GM12878 (cell line): Measurements from ENCODE around the gene HDAC7. TPM values are rescaled to one million over a fixed set of nuclear protein-coding genes. Genes with fewer than 3 reads are reported as not detected.

Experiments
- ATAC-seq: fragments of 200-7000 bp; cut with Tn5 transposase; 3 replicates; pipeline ENCODE4 v1.9.1; 2020; ENCODE audit warnings: mild to moderate bottlenecking, moderate library complexity
- BruUV-seq: library from RNA; stranded (reverse); fragments of 400-500 nt; replicated peaks from 2 replicates; lab custom pipeline; 2021; lab: Mats Ljungman, UMichigan
- CTCF ChIA-PET: fragments of 300-600 bp; sonication (Branson Sonifier 250); formaldehyde crosslinking; extraction: SDS; loops from one replicate; lab custom pipeline; 2021; ENCODE audit warnings: inconsistent platforms; lab: Yijun Ruan, JAX
- POLR2A ChIA-PET: fragments of 350-600 bp; formaldehyde crosslinking; extraction: SDS; loops from one replicate; lab custom pipeline; 2021; ENCODE audit warnings: inconsistent platforms; lab: Charles Lee
- RAD21 ChIA-PET: fragments of 300-600 bp; sonication (Branson Sonifier 250); formaldehyde crosslinking; loops from one replicate; lab custom pipeline; 2023; ENCODE audit warnings: antibody characterized with exemption; ENCODE audit not compliant: unreplicated experiment; lab: Charles Lee
- SMC1A ChIA-PET: fragments of 300-600 bp; sonication (Branson Sonifier 250); formaldehyde crosslinking; loops from one replicate; lab custom pipeline; 2023; ENCODE audit not compliant: unreplicated experiment, uncharacterized antibody; lab: Charles Lee
- DNase-seq: peaks from one replicate; pipeline ENCODE4 v3.0.0-alpha.2; 2011; ENCODE audit warnings: low read depth, low spot score
- FAIRE-seq: peaks from 3 replicates; lab custom pipeline; 2011; peaks lifted over from hg19 to GRCh38; lab: Jason Lieb, UNC
- H2AFZ ChIP-seq: 2 replicates; pipeline ENCODE4 v1.6.0; 2011; ENCODE audit warnings: low read depth, low read length, control low read depth; ENCODE audit not compliant: control insufficient read depth
- H3K27ac ChIP-seq: 2 replicates; pipeline ENCODE4 v1.5.1; 2011; ENCODE audit warnings: control low read depth; ENCODE audit not compliant: control insufficient read depth, insufficient read depth
- H3K27me3 ChIP-seq, 2 experiments: replicated peaks in 1 of 2; 2 replicates each; pipeline versions ENCODE4 v1.6.0 to v1.6.1; 2011; ENCODE audit warnings: low read length in 1 of 2; ENCODE audit not compliant: control insufficient read depth in 2 of 2, insufficient read depth in 2 of 2
- H3K36me3 ChIP-seq, 2 experiments: 2 replicates each; pipeline ENCODE4 v1.5.1; 2011; ENCODE audit warnings: low read length in 1 of 2; ENCODE audit not compliant: control insufficient read depth in 2 of 2, insufficient read depth in 2 of 2
- H3K4me1 ChIP-seq: 2 replicates; pipeline ENCODE4 v1.6.1; 2011; ENCODE audit warnings: mild to moderate bottlenecking, low read length, moderate library complexity, mixed read lengths; ENCODE audit not compliant: control insufficient read depth, insufficient read depth
- H3K4me2 ChIP-seq: 2 replicates; pipeline ENCODE4 v1.6.0; 2011; ENCODE audit warnings: control low read depth; ENCODE audit not compliant: control insufficient read depth, insufficient read depth
- H3K4me3 ChIP-seq: fragments of 200-600 bp; sonication (generic); 2 replicates; pipeline ENCODE4 v1.5.1; 2016
- H3K79me2 ChIP-seq: 2 replicates; pipeline ENCODE4 v1.6.0; 2011; ENCODE audit warnings: low read length; ENCODE audit not compliant: control insufficient read depth, insufficient read depth
- H3K9ac ChIP-seq: 2 replicates; pipeline ENCODE4 v1.8.0; 2011; ENCODE audit warnings: low read length, control low read depth, mixed read lengths; ENCODE audit not compliant: control insufficient read depth, insufficient read depth
- H3K9me3 ChIP-seq: replicated peaks from 3 replicates; pipeline ENCODE4 v1.5.1; 2011; ENCODE audit warnings: mild to moderate bottlenecking, low read length; ENCODE audit not compliant: control insufficient read depth, insufficient read depth
- H4K20me1 ChIP-seq: 2 replicates; pipeline ENCODE4 v1.6.0; 2011; ENCODE audit not compliant: control insufficient read depth, insufficient read depth
- BCLAF1 ChIP-seq: fragments of 450-650 bp; IDR thresholded peaks from 2 replicates; pipeline ENCODE4 v1.6.1; 2017; ENCODE audit warnings: antibody characterized with exemption, mild to moderate bottlenecking, moderate library complexity
- CBFB ChIP-seq: IDR thresholded peaks from 2 replicates; pipeline ENCODE4 v1.6.1; 2016; ENCODE audit warnings: antibody characterized with exemption, low read depth
- CREB1 ChIP-seq: IDR thresholded peaks from 2 replicates; pipeline ENCODE4 v1.6.1; 2012; ENCODE audit warnings: low read depth, mild to moderate bottlenecking, inconsistent platforms
- ELK1 ChIP-seq: IDR thresholded peaks from 2 replicates; pipeline ENCODE4 v1.6.1; 2012; ENCODE audit warnings: low read depth, low read length, improper control_type of control experiment
- IRF3 ChIP-seq: fragments of 450-650 bp; IDR thresholded peaks from 2 replicates; pipeline ENCODE4 v1.6.1; 2014; ENCODE audit warnings: mild to moderate bottlenecking
- MEF2A ChIP-seq: IDR thresholded peaks from 2 replicates; pipeline ENCODE4 v1.6.1; 2011; ENCODE audit warnings: low read depth, mild to moderate bottlenecking, low read length, moderate library complexity; ENCODE audit not compliant: insufficient read depth
- MEF2B ChIP-seq: fragments of 450-650 bp; IDR thresholded peaks from 2 replicates; pipeline ENCODE4 v1.6.1; 2018; ENCODE audit warnings: mild to moderate bottlenecking, moderate library complexity; ENCODE audit not compliant: partially characterized antibody, poor library complexity, severe bottlenecking
- MTA2 ChIP-seq: fragments of 450-650 bp; IDR thresholded peaks from 2 replicates; pipeline ENCODE4 v1.6.1; 2016; ENCODE audit warnings: low read depth, mild to moderate bottlenecking, moderate library complexity
- SREBF2 ChIP-seq: IDR thresholded peaks from 2 replicates; pipeline ENCODE4 v1.6.1; 2012; ENCODE audit warnings: mild to moderate bottlenecking, low read length
- TCF7 ChIP-seq: IDR thresholded peaks from 2 replicates; pipeline ENCODE4 v1.6.1; 2014; ENCODE audit warnings: antibody characterized with exemption, borderline replicate concordance
- WRNIP1 ChIP-seq: IDR thresholded peaks from 2 replicates; pipeline ENCODE4 v1.6.1; 2011; ENCODE audit warnings: low read depth, low read length, improper control_type of control experiment, borderline replicate concordance
- WGBS: methylation state at CpG from one replicate; pipeline ENCODE4 v1.1.6; 2016; ENCODE audit warnings: low lambda C conversion rate; ENCODE audit not compliant: insufficient replicate concordance, insufficient coverage; ENCODE audit errors: missing lambda C conversion rate; 5-methylcytosine and 5-hydroxymethylcytosine counted together
- in situ Hi-C: fragments of 300-500 bp; cut with MboI; formaldehyde crosslinking; loops from 9 replicates; pipeline ENCODE4 v1.14.3; 2018; ENCODE audit warnings: mixed read lengths
- intact Hi-C: fragments of 100-400 bp; cut with micrococcal nuclease; formaldehyde crosslinking; loops from one replicate; pipeline ENCODE4 v1.14.2; 2022; ENCODE audit not compliant: unreplicated experiment
- polyA plus RNA-seq, 11 experiments: library from polyadenylated mRNA; depleted of rRNA in 4 of 11; unstranded in 6 of 11; stranded (reverse) in 5 of 11; fragments of >200 nt; fragmentation: Nextera tagmentation in 4 of 11; fragmentation: Illumina TruSeq in 1 of 11; extraction: Ambion mirVana in 4 of 11; extraction: Trizol in 1 of 11; gene quantifications; 1 replicate in 1 of 11; 2 replicates in 10 of 11; pipeline versions ENCODE4 v1.2.1 to v1.2.3, GENCODE V29; 2011 to 2016; ENCODE audit warnings: inconsistent platforms in 2 of 11, missing spikeins in 2 of 11, low read depth in 1 of 11
- total RNA-seq, 4 experiments: library from RNA; depleted of rRNA in 3 of 4; stranded (reverse); fragments of >200 nt in 3 of 4; fragmentation: Illumina TruSeq in 1 of 4; extraction: Trizol in 1 of 4; gene quantifications; 2 replicates each; pipeline versions ENCODE4 v1.2.1 to v1.2.3, GENCODE V29; 2013 to 2021

The HDAC7 gene
- total and polyA plus RNA-seq, 10 of the 15 experiments (the other 5 are each of a cell fraction or from before 2014, with no cell fraction given): 0.47 to 18.3 (median 5.4) TPM

DNA sequence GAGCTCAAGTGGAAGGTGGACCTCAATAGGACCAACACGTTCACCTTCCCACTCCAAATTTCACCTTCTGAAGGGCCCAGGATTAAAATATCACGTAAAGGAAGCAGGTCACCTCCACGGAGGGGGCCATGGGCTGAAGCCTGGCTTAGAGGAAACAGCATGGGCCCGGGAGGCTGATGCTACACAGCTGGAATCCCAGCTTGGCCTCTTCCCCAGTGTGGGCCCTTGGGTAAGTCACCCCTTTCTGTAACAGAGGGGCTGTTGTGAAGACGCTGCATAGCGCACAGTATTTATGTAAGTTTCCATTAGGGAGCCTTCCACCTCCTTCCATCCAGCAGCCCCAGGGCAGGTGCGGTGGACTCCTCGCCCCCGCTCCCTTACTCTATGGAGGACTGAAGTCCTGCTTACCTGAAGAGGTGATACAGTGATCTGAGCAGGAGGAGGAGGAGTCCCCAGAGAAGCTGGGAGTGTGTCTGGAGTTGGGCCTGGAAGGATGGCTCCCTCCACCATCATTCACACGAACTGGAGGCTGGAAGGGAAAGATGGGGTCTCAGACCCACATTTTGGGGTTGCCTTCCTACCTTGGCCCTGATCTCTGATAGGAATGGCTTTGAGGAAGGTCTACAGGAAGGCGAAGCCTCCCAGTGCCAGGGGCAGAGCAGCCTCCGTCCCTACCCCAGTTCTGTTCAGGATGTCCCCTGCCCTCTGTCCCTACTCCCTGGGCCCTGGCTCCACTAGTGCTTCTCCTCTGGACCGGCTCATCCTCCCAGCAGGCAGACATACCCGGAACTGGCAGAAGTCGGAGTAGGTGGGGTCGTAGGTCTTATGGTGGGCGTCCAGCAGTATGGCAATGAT lies 37.2 kb upstream of the HDAC7 start (continued):
- TF ChIP-seq ELK1 (no peak), MTA2 (no peak), CBFB (no peak), MEF2B (no peak), WRNIP1 (no peak), IRF3 (no peak), CREB1 (no peak), TCF7 (no peak)

GRCh38 chr12:47856094-47856493 lies 36.4 kb upstream of the HDAC7 start:
- TF ChIP-seq MEF2A (no peak), SREBF2 (no peak), BCLAF1 (no peak), IRF3 (no peak)
- TF ChIP-seq, all 136 proteins: peak for 0
- in situ Hi-C loops: no loop called here
- WGBS: 90% methylated on average over 1 of the region's 1 CpG
- H3K27ac ChIP-seq: no peak overlapping the region
- POLR2A ChIA-PET: no interaction called here
- no peaks in the 10 kb centered on the region for H3K36me3 ChIP-seq
- H3K9ac ChIP-seq: no peak overlapping the region
- no peak overlapping the region for H3K4me3 ChIP-seq
- CTCF ChIA-PET: interaction anchor here (1.1 kb wide), 1 partner anchor 8 kb away, joined by 3 read pairs; no protein-coding TSS in a partner anchor
- DNase-seq (no peak), ATAC-seq (no peak), FAIRE-seq (no peak)
- no peaks in the 10 kb centered on the region for H4K20me1 ChIP-seq
- H3K4me2 ChIP-seq: no peak overlapping the region
- no peaks in the 10 kb centered on the region for H3K4me1 ChIP-seq
- SMC1A ChIA-PET: interaction anchor here (0.8 to 1.4 kb wide), 2 partner anchors 24 to 101 kb away, joined by 3 to 4 read pairs; no protein-coding TSS in a partner anchor
- no peaks in the 10 kb centered on the region for H3K79me2 ChIP-seq
- intact Hi-C loops: no loop called here
- H3K9me3 ChIP-seq: no peaks in the 10 kb centered on the region
- no TSS peak for BruUV-seq
- no peak overlapping the region for H2AFZ ChIP-seq
- no peaks in the 10 kb centered on the region for H3K27me3 ChIP-seq
- RAD21 ChIA-PET: no interaction called here
